ENCODE results near the gene SHISA3.

GRCh38 chr4:42391981-42392380 lies 5.3 kb upstream of the SHISA3 start:
- TF ChIP-seq CTCF (conservative IDR thresholded peaks at IDR 0.05) (no peak), ZFX (IDR thresholded peaks at IDR 0.05) (no peak)

Data from C4-2B (cell line).